ENCODE results near the gene ARPC2. TPM values are rescaled to one million over a fixed set of nuclear protein-coding genes. Genes with fewer than 3 reads are reported as not detected.
A peak's percentile ranks its signal among the peaks of the same experiment; 100 is the strongest.
"Not testable (repeated sequence)": the region's sequence is repeated elsewhere in the genome, so short reads cannot be mapped to it uniquely, and the experiment has no call there.

Gene ARPC2
- 458 and 717 TPM in 2 replicates for total RNA-seq

DNA sequence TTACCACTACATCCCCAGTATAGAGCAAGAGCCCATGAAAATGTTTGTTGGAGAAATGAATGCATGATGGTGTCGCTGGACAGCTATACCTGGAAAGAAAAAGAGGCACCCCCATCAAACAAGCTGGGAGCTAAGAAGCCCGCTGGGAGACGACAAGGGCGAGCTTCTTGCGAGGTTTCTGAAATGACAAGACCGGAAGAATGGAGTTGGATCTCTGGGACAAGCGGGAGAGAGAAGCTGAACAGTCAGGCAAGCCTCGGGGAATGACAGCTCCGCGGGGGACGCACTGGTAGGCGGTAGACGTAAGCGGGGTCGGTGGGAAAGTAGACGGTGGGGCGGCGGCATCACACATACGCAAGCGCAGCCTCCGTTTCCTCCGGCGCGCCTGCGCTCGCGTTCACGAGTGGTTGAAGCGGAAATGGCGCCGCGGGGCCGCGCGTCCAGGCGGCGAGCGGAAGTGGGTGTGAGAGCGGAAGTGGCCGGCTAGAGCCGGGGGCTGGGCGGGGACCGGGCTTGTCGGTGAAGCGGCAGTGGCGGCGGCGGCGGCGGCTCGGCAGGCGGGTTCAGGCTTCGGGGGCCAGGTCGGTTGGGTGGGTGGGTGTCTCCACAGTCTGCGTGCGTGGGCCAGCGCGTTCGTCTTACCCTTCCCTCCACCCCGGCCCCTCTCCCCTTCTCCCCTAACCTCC is at the start of gene ARPC2:
TSS of gene ARPC2 (plus strand) at position 516 of the 686 bp plus-strand sequence. CDS start 282 bp downstream, outside the sequence.
- peak; percentile 40 for DNase-seq (ENCODE audit: low read depth)
- peak within 1 kb of the TSS; percentile 74 for H3K4me3 ChIP-seq (ENCODE audit: low read depth, low read length)
- TF ChIP-seq, protein P1, sequence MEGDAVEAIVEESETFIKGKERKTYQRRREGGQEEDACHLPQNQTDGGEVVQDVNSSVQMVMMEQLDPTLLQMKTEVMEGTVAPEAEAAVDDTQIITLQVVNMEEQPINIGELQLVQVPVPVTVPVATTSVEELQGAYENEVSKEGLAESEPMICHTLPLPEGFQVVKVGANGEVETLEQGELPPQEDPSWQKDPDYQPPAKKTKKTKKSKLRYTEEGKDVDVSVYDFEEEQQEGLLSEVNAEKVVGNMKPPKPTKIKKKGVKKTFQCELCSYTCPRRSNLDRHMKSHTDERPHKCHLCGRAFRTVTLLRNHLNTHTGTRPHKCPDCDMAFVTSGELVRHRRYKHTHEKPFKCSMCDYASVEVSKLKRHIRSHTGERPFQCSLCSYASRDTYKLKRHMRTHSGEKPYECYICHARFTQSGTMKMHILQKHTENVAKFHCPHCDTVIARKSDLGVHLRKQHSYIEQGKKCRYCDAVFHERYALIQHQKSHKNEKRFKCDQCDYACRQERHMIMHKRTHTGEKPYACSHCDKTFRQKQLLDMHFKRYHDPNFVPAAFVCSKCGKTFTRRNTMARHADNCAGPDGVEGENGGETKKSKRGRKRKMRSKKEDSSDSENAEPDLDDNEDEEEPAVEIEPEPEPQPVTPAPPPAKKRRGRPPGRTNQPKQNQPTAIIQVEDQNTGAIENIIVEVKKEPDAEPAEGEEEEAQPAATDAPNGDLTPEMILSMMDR (conservative IDR thresholded peaks at IDR 0.05; ENCODE audit: low read depth, low read length): no peak

DNA sequence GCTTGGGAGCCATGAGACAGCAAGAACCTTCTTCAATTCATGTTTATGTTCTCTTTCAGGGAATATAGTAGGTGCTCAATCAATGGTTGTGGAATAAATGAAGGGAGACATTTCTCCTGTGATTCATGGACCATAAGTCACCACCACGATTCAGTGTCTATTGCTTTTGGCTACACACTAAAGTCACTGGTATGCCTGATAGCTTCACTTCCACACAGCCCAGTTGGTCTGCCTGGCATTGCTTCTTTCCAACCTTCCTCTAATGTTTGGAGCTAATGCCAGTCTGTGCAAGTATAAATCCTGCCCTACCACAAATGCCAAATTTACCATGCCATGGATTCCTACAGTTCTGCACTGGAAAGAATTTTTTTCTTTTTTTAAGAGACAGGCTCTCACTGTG is 49.0 kb upstream of the ARPC2 start:
- no peak for DNase-seq (ENCODE audit: low read depth)
- TF ChIP-seq, protein P1 (conservative IDR thresholded peaks at IDR 0.05; ENCODE audit: low read depth, low read length): no peak
- no peak overlapping the region for H3K4me3 ChIP-seq (ENCODE audit: low read depth, low read length)

DNA sequence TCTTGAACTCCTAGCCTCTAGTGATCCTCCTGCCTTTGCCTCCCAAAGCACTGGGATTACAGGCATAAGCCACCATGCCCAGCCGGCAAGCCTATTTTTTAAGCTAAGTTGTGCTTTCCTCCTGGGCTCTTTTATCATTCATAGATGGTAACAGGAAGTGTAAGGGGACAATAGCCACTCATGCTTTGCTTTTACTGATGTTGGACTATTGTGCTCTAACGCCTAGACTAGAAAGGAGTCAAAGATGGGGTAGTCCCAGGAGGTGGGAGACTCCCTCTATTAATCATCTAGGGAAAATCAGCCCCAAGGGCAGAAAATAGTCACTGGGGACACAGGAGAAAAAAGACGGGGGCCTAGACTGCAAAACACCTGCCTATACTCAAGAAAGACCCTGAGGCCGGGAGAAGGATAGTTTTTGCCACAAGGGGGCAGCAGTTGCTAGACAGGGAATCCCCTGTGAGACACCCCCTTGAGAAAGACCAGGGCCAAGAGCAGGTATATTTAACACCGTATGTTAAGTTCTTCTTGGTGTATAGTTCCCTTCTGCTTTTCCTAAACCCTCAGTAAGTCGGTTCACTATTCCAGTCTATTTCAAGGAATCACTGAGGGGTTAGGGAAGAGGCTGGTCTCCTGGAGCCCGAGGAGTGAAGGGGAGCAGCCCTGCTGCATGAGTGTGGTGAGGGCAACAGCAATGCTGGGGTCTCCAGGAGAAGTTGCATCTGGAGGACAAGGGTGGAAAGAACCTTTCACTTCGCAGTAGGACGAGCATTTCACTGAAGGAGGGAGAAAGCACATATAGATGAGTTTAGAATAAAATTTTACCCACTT is 48.1 kb upstream of the ARPC2 start:
- TF ChIP-seq, protein P1 (conservative IDR thresholded peaks at IDR 0.05; ENCODE audit: low read depth, low read length): peak; percentile 79
- no peak for DNase-seq (ENCODE audit: low read depth)
- H3K4me3 ChIP-seq (ENCODE audit: low read depth, low read length): no peak overlapping the region

DNA sequence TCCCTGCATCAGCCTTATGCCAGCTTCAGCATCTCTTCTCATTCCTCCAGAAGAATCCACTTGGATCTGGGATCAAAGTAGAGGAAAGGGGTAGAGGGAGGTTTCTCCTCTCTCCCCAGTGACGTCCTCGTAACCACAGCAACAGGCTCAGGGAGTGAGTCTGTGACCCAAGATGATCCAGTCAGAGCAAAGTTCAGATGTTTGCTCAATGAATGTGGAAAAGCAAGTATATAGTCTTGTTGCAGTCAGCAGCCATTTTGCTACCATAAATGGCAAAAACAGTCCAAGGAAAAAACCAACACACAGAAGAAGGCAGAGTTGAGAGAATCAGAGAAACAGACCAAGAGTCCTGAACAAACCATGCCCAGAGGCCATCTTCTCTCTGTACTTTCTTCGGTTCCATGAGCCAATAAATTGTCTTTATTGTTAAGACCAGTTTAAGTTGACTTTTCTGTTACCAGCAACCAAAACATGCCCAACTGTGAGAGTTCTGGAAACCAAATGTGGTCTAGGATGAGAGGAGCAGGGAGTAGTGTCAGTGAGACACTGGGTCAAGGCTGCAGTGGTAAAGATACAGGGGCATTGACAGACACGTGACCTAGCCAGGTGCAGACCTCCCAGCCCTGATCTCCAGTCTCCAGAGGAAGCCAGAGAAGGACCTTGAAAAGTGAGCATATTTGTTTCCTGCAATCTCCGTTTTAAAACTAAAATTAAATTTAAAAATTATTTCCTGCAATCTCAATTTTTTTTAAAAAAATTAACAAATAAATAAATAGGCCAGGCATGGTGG is 47.0 kb upstream of the ARPC2 start:
- no peak overlapping the region for H3K4me3 ChIP-seq (ENCODE audit: low read depth, low read length)
- peak; percentile 30 for DNase-seq (ENCODE audit: low read depth)
- TF ChIP-seq, protein P1 (conservative IDR thresholded peaks at IDR 0.05; ENCODE audit: low read depth, low read length): no peak

DNA sequence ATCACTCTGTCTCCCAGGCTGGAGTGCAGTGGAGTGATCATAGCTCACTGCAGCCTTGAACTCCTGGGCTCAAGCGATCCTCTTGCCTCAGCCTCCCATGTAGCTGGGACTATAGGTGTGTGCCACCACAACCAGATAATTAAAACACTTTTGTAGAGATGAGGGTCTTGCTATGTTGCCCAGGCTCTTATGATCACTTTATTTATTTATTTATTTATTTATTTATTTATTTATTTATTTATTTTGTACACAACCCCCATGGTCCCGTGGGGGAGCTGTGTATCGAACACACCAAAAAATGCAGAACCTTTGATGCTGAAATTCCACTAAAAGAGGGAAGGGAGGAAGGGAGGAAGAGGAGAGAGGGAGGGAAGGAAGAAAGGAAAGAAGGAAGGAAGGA is 45.2 kb upstream of the ARPC2 start:
- H3K4me3 ChIP-seq (ENCODE audit: low read depth, low read length); DNase-seq (ENCODE audit: low read depth): not testable (repeated sequence)

DNA sequence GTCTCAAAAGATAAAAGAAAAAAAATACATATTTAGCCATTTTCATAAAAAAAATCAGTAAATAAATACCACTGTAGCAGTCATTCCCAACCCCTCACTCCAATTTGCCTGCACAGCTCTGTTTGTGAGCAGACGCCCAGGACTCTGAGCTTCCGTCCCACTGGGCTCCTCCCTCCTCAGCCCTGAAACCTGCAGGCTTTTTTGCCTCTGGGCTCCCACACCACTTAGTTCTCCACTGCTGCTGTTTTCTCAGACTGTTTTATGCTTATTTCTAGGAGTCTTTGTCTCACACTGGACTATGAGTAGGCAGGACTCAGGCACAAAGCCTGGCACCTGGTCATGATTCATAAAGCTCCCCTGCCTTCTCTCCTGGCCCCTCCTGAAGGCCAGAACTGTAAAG is 44.1 kb upstream of the ARPC2 start:
- no peak for DNase-seq (ENCODE audit: low read depth)
- TF ChIP-seq, protein P1 (conservative IDR thresholded peaks at IDR 0.05; ENCODE audit: low read depth, low read length): no peak
- no peak overlapping the region for H3K4me3 ChIP-seq (ENCODE audit: low read depth, low read length)

DNA sequence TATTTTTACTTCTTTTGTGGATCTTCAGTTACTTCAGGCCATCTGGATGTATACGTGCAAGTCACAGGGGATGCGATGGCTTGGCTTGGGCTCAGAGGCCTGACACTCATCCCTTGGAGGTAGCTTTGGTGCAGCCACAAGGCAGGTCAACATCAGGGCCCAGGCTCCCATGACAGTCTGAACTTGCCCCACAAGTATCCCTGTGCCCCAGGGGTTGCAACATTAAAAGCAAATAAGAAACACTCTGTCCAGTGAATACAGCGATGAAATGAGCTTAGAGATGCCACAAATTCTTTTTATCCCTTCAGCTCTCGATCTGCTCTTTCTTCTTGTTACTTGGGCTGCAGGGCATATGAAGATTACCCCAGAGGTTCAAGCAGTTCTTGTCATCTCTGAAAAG is 37.2 kb upstream of the ARPC2 start:
- TF ChIP-seq, protein P1 (conservative IDR thresholded peaks at IDR 0.05; ENCODE audit: low read depth, low read length): no peak
- DNase-seq (ENCODE audit: low read depth): no peak

More for the DNA sequence above, 37.2 kb upstream of the ARPC2 start:
- H3K4me3 ChIP-seq (ENCODE audit: low read depth, low read length): no peak overlapping the region

Data from epithelial cell of proximal tubule (primary cell).